Measurements from ENCODE around the gene NFATC3. TPM values are rescaled to one million over a fixed set of nuclear protein-coding genes. Genes with fewer than 3 reads are reported as not detected.

NFATC3 gene
- total and polyA plus RNA-seq, 4 donors: 13.5 to 69.6 (median 35.7) TPM

DNA sequence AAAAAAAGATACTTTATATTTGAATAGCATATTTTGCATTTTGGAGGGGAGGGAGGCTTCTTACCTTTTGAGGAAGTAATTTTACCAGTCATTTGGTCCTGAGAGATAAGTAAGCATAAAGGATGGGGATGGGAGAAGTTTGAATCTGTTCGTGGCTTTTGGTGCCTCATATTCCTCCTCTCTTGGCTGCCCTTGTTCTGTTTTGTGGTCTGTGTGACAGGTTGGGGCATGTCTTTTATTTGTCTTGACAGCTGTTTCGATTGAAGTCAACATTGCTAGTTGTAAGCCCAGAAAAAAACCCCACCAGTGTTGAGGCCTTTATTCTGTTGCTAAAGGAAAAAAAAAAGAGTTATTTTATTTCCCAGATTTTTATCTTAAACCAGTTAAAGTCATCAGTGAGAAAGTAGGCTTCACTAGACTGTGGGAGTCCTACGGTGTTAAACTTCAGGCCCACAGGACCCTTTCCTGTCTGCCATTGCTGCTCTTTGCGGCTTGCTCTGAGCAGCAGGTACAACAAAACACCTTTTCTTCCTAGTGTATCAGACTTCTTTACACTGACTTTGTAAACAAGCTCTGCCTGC, 190.5 kb downstream of the NFATC3 start:
- no peak for DNase-seq
- 32 to 41% methylated on average over 4 of the region's 4 CpGs for WGBS, 2 donors
- Histone ChIP-seq H3K36me3 (ENCODE audit: control insufficient read depth in 4 of 4, insufficient read depth in 4 of 4, low read length in 4 of 4) (peaks cover 0 to 14% (median 4%) of the 10 kb centered on the region in 4 donors), H3K9ac (ENCODE audit: insufficient read depth in 1 of 2, low read length in 2 of 2) (peak overlapping the region in 1 of 2 donors; percentile 28), H3K27me3 (ENCODE audit: control insufficient read depth in 3 of 3, insufficient read depth in 3 of 3, low read length in 2 of 3) (no peaks in the 10 kb centered on the region), H3K4me1 (ENCODE audit: control insufficient read depth in 5 of 5, insufficient read depth in 5 of 5, low read length in 5 of 5) (peaks cover 0 to 11% (median 0%) of the 10 kb centered on the region in 5 donors), H3K9me3 (ENCODE audit: control insufficient read depth in 4 of 4, insufficient read depth in 3 of 4, low read length in 3 of 4) (peaks cover 0 to 3% (median 0%) of the 10 kb centered on the region in 4 donors), H3K27ac (ENCODE audit: low read depth in 1 of 2, low read length in 1 of 2) (peak overlapping the region; percentile 60 to 69), H3K4me3 (no peak overlapping the region)
- ATAC-seq (ENCODE audit: insufficient read depth, low FRiP score): no peak
- TF ChIP-seq, protein P1, sequence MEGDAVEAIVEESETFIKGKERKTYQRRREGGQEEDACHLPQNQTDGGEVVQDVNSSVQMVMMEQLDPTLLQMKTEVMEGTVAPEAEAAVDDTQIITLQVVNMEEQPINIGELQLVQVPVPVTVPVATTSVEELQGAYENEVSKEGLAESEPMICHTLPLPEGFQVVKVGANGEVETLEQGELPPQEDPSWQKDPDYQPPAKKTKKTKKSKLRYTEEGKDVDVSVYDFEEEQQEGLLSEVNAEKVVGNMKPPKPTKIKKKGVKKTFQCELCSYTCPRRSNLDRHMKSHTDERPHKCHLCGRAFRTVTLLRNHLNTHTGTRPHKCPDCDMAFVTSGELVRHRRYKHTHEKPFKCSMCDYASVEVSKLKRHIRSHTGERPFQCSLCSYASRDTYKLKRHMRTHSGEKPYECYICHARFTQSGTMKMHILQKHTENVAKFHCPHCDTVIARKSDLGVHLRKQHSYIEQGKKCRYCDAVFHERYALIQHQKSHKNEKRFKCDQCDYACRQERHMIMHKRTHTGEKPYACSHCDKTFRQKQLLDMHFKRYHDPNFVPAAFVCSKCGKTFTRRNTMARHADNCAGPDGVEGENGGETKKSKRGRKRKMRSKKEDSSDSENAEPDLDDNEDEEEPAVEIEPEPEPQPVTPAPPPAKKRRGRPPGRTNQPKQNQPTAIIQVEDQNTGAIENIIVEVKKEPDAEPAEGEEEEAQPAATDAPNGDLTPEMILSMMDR (IDR thresholded peaks at IDR 0.05; ENCODE audit: control extremely low read depth, extremely low read depth): no peak

DNA sequence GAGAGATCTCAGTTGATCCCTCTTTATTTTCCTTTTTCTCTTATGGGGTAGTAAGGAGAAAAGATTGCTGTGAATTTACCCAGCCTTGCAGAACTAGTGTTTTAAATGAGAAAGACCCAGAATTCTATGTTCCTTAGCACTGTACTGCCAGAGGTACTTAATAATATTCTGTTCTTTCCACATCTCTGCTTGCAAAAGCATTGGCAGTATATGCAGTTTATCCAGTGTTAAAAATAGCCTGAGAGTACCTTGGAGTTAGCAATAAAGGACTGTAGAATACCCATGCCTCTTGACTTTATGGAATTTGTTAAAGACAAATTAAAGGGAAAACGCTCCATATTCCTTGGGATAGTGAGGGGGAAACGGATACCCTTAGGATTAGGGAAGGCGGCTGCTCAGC, 191.1 kb downstream of the NFATC3 start:
- ATAC-seq (ENCODE audit: insufficient read depth, low FRiP score) (no peak), DNase-seq (peak in 2 of 3 donors; percentile 11 to 49)
- TF ChIP-seq, protein P1 (IDR thresholded peaks at IDR 0.05; ENCODE audit: control extremely low read depth, extremely low read depth): no peak
- H3K27me3 ChIP-seq (ENCODE audit: control insufficient read depth in 3 of 3, insufficient read depth in 3 of 3, low read length in 2 of 3): no peaks in the 10 kb centered on the region
- 68 to 69% methylated on average over 3 of the region's 3 CpGs for WGBS, 2 donors
- no peak overlapping the region for H3K4me3 ChIP-seq
- H3K27ac ChIP-seq (ENCODE audit: low read depth in 1 of 2, low read length in 1 of 2): peak overlapping the region; percentile 45 to 77
- H3K36me3 ChIP-seq (ENCODE audit: control insufficient read depth in 4 of 4, insufficient read depth in 4 of 4, low read length in 4 of 4): peaks cover 0 to 14% (median 5%) of the 10 kb centered on the region in 4 donors
- peaks cover 0 to 3% (median 0%) of the 10 kb centered on the region in 4 donors for H3K9me3 ChIP-seq (ENCODE audit: control insufficient read depth in 4 of 4, insufficient read depth in 3 of 4, low read length in 3 of 4)
- H3K9ac ChIP-seq (ENCODE audit: insufficient read depth in 1 of 2, low read length in 2 of 2): no peak overlapping the region
- peaks cover 0 to 8% (median 0%) of the 10 kb centered on the region in 5 donors for H3K4me1 ChIP-seq (ENCODE audit: control insufficient read depth in 5 of 5, insufficient read depth in 5 of 5, low read length in 5 of 5)

Small RNA genes lying within 50 kb of the gene (small RNA-seq; reads per million reads assigned to genes)
- gene RF00019 (ENCODE audit: low replicate concordance): not detected
- gene RF00554 (ENCODE audit: low replicate concordance): not detected

Other genes starting within 250 kb of the NFATC3 start
- 10 to 100 TPM; 27.8 to 31.1 TPM for gene THAP11, start 243.1 kb upstream of the NFATC3 start, total RNA-seq
- gene THAP11, start 243.1 kb upstream of the NFATC3 start, polyA plus RNA-seq: 10 to 100 TPM in 1 of 2 donors, 1 to 10 TPM in 1; 9.6 to 21.5 TPM
- 10 to 100 TPM; 49.7 to 98.9 TPM for gene NUTF2, start 238.4 kb upstream of the NFATC3 start, total RNA-seq
- gene NUTF2, start 238.4 kb upstream of the NFATC3 start, polyA plus RNA-seq: 100 to 1,000 TPM; 104 to 164 TPM
- gene CENPT, start 237.7 kb upstream of the NFATC3 start, total RNA-seq: 10 to 100 TPM; 28.5 to 35.4 TPM
- gene CENPT, start 237.7 kb upstream of the NFATC3 start, polyA plus RNA-seq: 10 to 100 TPM; 30.6 to 47.5 TPM
- gene EDC4, start 212.3 kb upstream of the NFATC3 start, total RNA-seq: 10 to 100 TPM; 41.9 to 60.5 TPM
- 10 to 100 TPM; 33.5 to 37.0 TPM for gene EDC4, start 212.3 kb upstream of the NFATC3 start, polyA plus RNA-seq
- gene NRN1L, start 200.5 kb upstream of the NFATC3 start, total RNA-seq: 1 to 10 TPM; 2.1 to 5.8 TPM
- gene NRN1L, start 200.5 kb upstream of the NFATC3 start, polyA plus RNA-seq: 1 to 10 TPM; 1.1 to 5.0 TPM
- 10 to 100 TPM; 11.8 to 32.9 TPM for gene PSKH1, start 192.1 kb upstream of the NFATC3 start, total RNA-seq
- gene PSKH1, start 192.1 kb upstream of the NFATC3 start, polyA plus RNA-seq: 10 to 100 TPM; 17.9 to 24.5 TPM
- gene CTRL, start 153.5 kb upstream of the NFATC3 start, total RNA-seq: 1 to 10 TPM in 1 of 2 donors, not detected in 1; 2.0 TPM
- 1 to 10 TPM; 1.0 to 2.5 TPM for gene CTRL, start 153.5 kb upstream of the NFATC3 start, polyA plus RNA-seq
- 10 to 100 TPM; 36.6 to 94.9 TPM for gene PSMB10, start 148.5 kb upstream of the NFATC3 start, total RNA-seq
- gene PSMB10, start 148.5 kb upstream of the NFATC3 start, polyA plus RNA-seq: 100 to 1,000 TPM; 129 to 186 TPM
- 10 to 100 TPM in 1 of 2 donors, 1 to 10 TPM in 1; 8.4 to 43.9 TPM for gene LCAT, start 141.2 kb upstream of the NFATC3 start, total RNA-seq
- 10 to 100 TPM; 11.8 to 32.1 TPM for gene LCAT, start 141.2 kb upstream of the NFATC3 start, polyA plus RNA-seq
- gene SLC12A4, start 116.7 kb upstream of the NFATC3 start, total RNA-seq: 100 to 1,000 TPM in 1 of 2 donors, 10 to 100 TPM in 1; 91.9 to 103 TPM
- 10 to 100 TPM; 32.9 to 39.8 TPM for gene SLC12A4, start 116.7 kb upstream of the NFATC3 start, polyA plus RNA-seq
- gene DPEP3, start 104.9 kb upstream of the NFATC3 start, total RNA-seq: under 1 TPM; 0.40 to 0.51 TPM
- under 1 TPM in 1 of 2 donors, not detected in 1; 0.16 TPM for gene DPEP3, start 104.9 kb upstream of the NFATC3 start, polyA plus RNA-seq
- 10 to 100 TPM in 1 of 2 donors, 1 to 10 TPM in 1; 9.2 to 12.2 TPM for gene DPEP2, start 85.9 kb upstream of the NFATC3 start, total RNA-seq
- 10 to 100 TPM; 11.8 to 20.4 TPM for gene DPEP2, start 85.9 kb upstream of the NFATC3 start, polyA plus RNA-seq
- gene DPEP2NB, start 69.5 kb upstream of the NFATC3 start, total RNA-seq: not detected
- not detected for gene DPEP2NB, start 69.5 kb upstream of the NFATC3 start, polyA plus RNA-seq
- gene DDX28, start 62.1 kb upstream of the NFATC3 start, total RNA-seq: 10 to 100 TPM in 1 of 2 donors, 1 to 10 TPM in 1; 6.6 to 12.5 TPM
- gene DDX28, start 62.1 kb upstream of the NFATC3 start, polyA plus RNA-seq: 10 to 100 TPM in 1 of 2 donors, 1 to 10 TPM in 1; 9.4 to 14.5 TPM
- gene DUS2, start 62.1 kb upstream of the NFATC3 start, total RNA-seq: 10 to 100 TPM; 14.2 to 17.1 TPM
- 10 to 100 TPM in 1 of 2 donors, 1 to 10 TPM in 1; 8.1 to 13.2 TPM for gene DUS2, start 62.1 kb upstream of the NFATC3 start, polyA plus RNA-seq
- gene ESRP2, start 150.8 kb downstream of the NFATC3 start, total RNA-seq: 10 to 100 TPM; 43.8 to 65.5 TPM
- gene ESRP2, start 150.8 kb downstream of the NFATC3 start, polyA plus RNA-seq: 10 to 100 TPM; 22.5 to 34.8 TPM
- 10 to 100 TPM; 15.6 to 42.4 TPM for gene PLA2G15, start 160.0 kb downstream of the NFATC3 start, total RNA-seq
- 10 to 100 TPM; 11.0 to 23.7 TPM for gene PLA2G15, start 160.0 kb downstream of the NFATC3 start, polyA plus RNA-seq
- gene SLC7A6, start 179.2 kb downstream of the NFATC3 start, total RNA-seq: 10 to 100 TPM; 25.8 to 36.2 TPM
- 10 to 100 TPM in 1 of 2 donors, 1 to 10 TPM in 1; 8.9 to 14.2 TPM for gene SLC7A6, start 179.2 kb downstream of the NFATC3 start, polyA plus RNA-seq
- gene SLC7A6OS, start 225.6 kb downstream of the NFATC3 start, total RNA-seq: 10 to 100 TPM; 17.3 to 18.9 TPM
- 1 to 10 TPM; 6.3 to 6.6 TPM for gene SLC7A6OS, start 225.6 kb downstream of the NFATC3 start, polyA plus RNA-seq
- gene PRMT7, start 225.6 kb downstream of the NFATC3 start, total RNA-seq: 10 to 100 TPM; 38.6 to 55.5 TPM
- gene PRMT7, start 225.6 kb downstream of the NFATC3 start, polyA plus RNA-seq: 10 to 100 TPM; 20.3 to 38.3 TPM